Stimulated activated CD4-positive, alpha-beta T cell treated with anti-CD3 and anti-CD28 coated beads, Interleukin-12 subunit alpha, Interleukin-12 subunit beta, amount 100 ng/mL, for 4 hours (primary cell): ENCODE data around the gene MAGEB10.
"Not testable (repeated sequence)": the region's sequence is repeated elsewhere in the genome, so short reads cannot be mapped to it uniquely, and the experiment has no call there.

Experiments
- DNase-seq: peaks from one replicate; pipeline ENCODE4 v3.0.0-alpha.2; 2020

Gene MAGEB10, protein sequence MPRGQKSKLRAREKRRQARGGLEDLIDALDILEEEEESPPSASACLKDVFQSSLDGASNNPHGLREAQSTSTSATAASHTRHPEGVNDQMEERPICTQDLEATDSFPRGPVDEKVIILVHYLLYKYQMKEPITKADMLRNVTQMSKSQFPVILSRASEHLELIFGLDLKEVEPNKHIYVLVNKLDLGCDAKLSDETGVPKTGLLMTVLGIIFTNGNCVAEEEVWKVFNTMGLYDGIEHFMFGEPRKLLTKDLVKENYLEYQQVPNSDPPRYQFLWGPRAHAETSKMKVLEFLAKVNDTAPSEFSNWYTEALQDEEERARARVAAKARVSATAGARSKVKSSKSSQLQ

DNA sequence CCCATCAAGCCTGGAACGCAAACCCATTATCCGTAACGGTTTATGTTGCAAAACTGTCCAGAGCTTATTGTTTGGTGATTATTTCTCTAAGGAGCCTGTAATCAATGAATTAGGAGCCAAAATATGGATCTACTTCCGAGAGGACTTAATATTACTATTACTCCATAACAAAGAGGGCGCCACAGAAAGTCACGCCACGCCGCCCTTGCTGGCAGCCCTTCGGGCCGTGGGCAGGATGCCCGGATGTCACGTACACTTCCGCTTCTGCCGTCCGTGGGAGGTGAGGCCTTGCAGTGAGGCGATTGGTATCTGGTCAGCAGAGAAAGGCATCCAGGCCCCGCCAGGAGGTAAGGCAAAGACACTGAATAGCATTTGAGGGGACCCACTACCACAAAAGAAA lies at the start of gene MAGEB10:
Gene MAGEB10, plus strand, starts transcription at position 301 of the 400 bp plus-strand sequence. CDS start 13,317 bp downstream, outside the sequence.
- DNase-seq: no peak

DNA sequence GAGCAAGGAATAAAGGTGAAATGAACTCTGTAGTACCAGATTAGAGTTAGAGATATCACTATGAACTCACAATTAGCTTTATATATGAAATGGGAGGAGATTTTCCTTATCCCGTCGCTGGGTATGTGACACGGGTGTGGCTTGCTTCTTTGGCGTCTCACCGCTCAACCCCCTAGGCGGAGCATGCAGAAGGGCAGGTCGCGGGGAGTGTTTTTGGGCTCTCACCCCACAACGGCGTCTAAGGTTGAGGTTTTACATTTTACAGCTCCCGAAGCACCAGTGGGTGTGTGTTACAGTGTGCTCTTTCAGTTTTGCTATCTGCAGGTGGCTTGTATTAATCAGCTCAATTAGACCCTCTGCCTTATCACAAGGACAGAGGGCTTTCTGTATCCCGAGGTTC lies 42.1 kb upstream of the MAGEB10 start:
- no peak for DNase-seq

- DNase-seq: no peak
Measured at GRCh38 chrX:27767387-27767786, 40.4 kb upstream of the MAGEB10 start.

GRCh38 chrX:27775984-27776383 lies 31.8 kb upstream of the MAGEB10 start:
- DNase-seq: no peak

- DNase-seq: no peak
Measured at GRCh38 chrX:27796640-27797257, 11.0 kb upstream of the MAGEB10 start.

DNA sequence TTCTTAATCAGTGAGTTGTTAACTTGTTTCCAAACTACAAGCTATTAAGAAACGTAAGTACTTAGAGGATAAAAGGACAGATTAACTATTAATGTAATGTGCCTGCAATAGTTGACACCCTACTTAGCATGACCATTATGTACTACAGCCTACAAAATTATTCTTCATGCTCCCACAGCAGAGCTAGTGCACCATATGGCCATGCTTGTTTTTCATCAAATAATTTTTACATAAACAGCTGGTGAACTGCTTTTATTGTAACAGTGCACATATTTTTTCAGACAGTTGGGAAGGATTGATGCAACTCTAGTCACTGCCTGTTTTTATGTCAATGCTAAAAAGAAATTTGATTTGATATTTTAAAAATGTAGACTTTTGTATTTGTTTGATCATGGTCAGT lies 10.2 kb upstream of the MAGEB10 start:
- DNase-seq: no peak

DNA sequence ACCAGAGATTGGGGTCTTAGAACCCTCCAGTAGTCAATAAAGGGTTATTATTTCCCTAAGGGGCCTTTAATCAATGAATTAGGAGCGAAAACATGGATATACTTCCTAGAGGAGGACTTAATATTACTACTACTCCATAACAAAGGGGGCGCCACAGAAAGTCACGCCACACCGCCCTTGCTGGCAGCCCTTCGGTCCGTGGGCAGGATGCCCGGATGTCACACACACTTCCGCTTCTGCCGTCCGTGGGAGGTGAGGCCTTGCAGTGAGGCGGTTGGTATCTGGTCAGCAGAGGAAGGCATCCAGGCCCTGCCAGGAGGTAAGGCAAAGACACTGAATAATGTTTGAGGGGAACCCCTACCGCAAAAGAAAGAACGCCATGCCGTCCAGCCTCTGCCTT lies 436 bp downstream of the MAGEB10 start:
- DNase-seq: no peak

- DNase-seq: not testable (repeated sequence)
Measured at GRCh38 chrX:27808991-27809859, 1.4 kb downstream of the MAGEB10 start.

DNA sequence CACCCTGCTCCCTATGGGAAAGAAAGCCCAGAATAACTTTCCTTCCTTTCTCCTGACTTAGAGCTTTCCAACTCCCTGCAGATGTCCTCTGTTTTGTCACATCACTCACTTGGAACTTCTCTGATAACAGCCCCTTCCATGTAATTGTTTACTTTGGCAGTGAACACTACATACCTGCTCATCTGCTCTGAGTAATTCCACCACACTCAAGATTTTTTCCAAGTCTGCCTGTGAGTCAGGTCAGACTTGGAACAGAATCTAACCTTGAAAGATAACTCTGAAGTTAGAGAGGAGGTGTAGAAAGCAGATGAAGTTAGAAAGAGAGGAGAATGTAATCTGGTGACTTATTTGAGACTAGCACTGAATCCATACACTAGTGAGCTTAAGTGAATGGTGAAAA lies 7.4 kb downstream of the MAGEB10 start:
- no peak for DNase-seq

DNA sequence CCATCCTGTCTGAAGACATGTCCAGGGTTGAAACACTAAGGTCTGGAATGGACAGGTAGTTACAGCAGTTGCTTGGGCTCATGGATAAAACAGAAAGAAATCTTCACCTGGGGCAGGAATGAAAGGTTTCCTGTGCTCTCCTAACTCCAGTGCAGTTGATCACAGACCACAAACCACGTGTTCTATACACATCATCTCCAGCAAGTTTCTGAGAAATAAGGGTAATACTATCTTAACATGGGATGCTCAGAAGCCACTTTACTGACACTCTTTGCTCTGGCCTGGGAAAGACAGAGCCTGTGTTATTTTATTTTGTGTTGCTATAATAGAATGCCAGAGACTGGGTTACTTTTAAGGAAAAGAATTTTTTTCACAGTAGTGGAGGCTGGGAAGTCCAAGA lies 16.0 kb downstream of the MAGEB10 start:
- DNase-seq: no peak

DNA sequence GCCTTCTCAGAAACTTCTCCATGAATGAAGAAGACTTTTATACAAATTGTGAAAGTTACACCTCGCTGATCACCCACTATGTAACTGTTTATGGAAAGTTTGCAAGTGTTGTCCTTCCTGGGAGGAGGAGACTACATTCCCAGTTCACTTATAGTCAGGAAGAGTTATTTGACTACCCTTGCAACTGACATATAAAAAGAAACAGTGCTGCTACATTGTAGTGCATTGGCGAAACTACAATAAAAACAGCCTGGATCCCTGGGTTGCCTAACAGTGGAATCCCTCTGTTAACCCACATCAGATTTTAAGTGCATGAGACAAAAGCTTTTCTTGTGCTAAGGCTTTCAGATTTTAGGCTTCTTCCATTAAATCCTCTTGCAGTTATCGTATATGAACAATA lies 30.4 kb downstream of the MAGEB10 start:
- DNase-seq: no peak

DNA sequence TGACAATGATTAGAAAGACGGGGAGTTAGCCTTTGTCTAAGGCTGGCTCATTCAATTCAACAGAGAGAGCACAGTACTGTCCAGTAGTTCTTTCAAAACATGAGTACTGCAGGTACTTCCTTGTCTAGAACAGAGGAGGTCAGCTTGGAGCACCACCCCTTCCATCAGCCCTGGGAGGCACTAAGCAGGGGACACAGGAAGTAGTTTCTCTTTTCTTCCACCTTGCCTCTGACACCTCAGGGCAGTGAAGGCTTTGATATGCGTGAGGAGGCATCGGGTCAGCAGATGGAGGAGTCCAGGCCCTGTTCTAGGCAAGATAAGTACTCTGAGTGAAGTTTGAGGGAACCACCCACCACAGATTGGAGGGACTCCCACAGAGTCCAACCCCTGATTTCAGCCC lies 33.1 kb downstream of the MAGEB10 start:
- no peak for DNase-seq

- DNase-seq: no peak
Measured at GRCh38 chrX:27842859-27843258, 35.1 kb downstream of the MAGEB10 start.

DNA sequence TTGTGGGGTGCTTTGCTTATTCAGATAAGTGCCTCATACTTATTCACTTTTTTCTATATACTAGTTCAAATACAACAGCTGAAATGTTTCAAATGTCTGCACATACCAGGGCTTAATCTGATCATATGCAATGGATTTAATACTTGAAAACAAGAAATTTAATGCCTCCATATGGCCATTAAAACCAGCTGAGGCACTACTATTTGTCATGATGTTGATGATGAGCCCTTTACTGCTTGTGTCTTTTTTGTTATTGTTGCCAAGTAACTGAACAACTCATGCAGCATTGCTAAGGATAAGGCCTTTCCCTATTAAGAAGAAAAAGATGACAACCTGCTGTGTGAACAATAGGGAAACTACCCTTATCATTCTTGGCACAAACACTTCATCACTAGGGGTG lies 52.5 kb downstream of the MAGEB10 start:
- DNase-seq: no peak

DNA sequence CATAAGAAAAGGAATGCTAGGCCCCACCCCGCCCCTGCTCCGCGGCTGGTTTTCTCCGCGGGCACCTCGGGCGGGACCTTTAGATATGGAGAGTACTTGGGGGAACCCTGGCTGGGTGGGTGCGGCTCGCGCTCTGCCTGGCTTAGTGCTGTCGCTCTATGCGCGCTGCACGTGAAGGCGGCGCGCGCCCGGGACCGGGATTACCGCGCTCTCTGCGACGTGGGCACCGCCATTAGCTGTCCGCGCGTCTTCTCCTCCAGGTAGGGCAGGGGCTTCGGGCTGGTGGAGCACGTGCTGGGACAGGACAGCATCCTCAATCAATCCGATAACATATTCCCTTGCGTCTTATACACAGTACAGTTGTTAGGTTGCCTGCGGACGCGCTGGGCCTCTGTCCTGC lies 56.0 kb downstream of the MAGEB10 start:
- no peak for DNase-seq
